Measurements from ENCODE around the gene HDAC4.

Gene HDAC4

GRCh38 chr2:239394346-239394945 lies 6.4 kb downstream of the HDAC4 start:
- Histone ChIP-seq H3K4me1 (ENCODE audit: low read length) (no peaks in the 10 kb centered on the region), H3K36me3 (replicated peaks; ENCODE audit: insufficient read depth, low read length) (no peaks in the 10 kb centered on the region), H3K9me2 (replicated peaks; ENCODE audit: insufficient read depth, low read length) (no peaks in the 10 kb centered on the region), H3K9ac (ENCODE audit: low read length) (no peak overlapping the region), H2AFZ (ENCODE audit: low read length) (no peak overlapping the region), H3F3A (ENCODE audit: insufficient read depth, low read length) (peaks cover 4% of the 10 kb centered on the region; the same call in 1 of the 2 replicates), H3K4me3 (ENCODE audit: low read length) (no peak overlapping the region), H4K20me1 (ENCODE audit: insufficient read depth, low read length) (no peaks in the 10 kb centered on the region), H3K4me2 (ENCODE audit: low read depth, low read length) (no peak overlapping the region), H3K79me2 (ENCODE audit: low read length) (peaks cover 95% of the 10 kb centered on the region), H3K27ac (ENCODE audit: low read length) (no peak overlapping the region), H3K27me3 (replicated peaks; ENCODE audit: insufficient read depth, low read length) (no peaks in the 10 kb centered on the region), H3K9me3 (replicated peaks; ENCODE audit: insufficient read depth, low read length) (no peaks in the 10 kb centered on the region)
- DNase-seq: no peak
- TF ChIP-seq CTCF (IDR thresholded peaks at IDR 0.05; ENCODE audit: low read length): no peak
- no peak for TF ChIP-seq EZH2phosphoT487 (IDR thresholded peaks at IDR 0.05; ENCODE audit: low read length)
- no peak for TF ChIP-seq EZH2 (optimal IDR thresholded peaks at IDR 0.05; ENCODE audit: low read depth, low read length)

- Histone ChIP-seq H3F3A (ENCODE audit: insufficient read depth, low read length) (no peaks in the 10 kb centered on the region), H3K27me3 (replicated peaks; ENCODE audit: insufficient read depth, low read length) (no peaks in the 10 kb centered on the region), H3K9me2 (replicated peaks; ENCODE audit: insufficient read depth, low read length) (no peaks in the 10 kb centered on the region), H3K4me3 (ENCODE audit: low read length) (no peak overlapping the region), H2AFZ (ENCODE audit: low read length) (no peak overlapping the region), H4K20me1 (ENCODE audit: insufficient read depth, low read length) (no peaks in the 10 kb centered on the region), H3K4me1 (ENCODE audit: low read length) (no peaks in the 10 kb centered on the region), H3K4me2 (ENCODE audit: low read depth, low read length) (no peak overlapping the region), H3K9me3 (replicated peaks; ENCODE audit: insufficient read depth, low read length) (no peaks in the 10 kb centered on the region), H3K27ac (ENCODE audit: low read length) (no peak overlapping the region), H3K79me2 (ENCODE audit: low read length) (peaks cover 90% of the 10 kb centered on the region), H3K36me3 (replicated peaks; ENCODE audit: insufficient read depth, low read length) (no peaks in the 10 kb centered on the region), H3K9ac (ENCODE audit: low read length) (no peak overlapping the region)
- TF ChIP-seq EZH2phosphoT487 (IDR thresholded peaks at IDR 0.05; ENCODE audit: low read length) (no peak), EZH2 (optimal IDR thresholded peaks at IDR 0.05; ENCODE audit: low read depth, low read length) (no peak), CTCF (IDR thresholded peaks at IDR 0.05; ENCODE audit: low read length) (no peak)
- DNase-seq: no peak
Measured at GRCh38 chr2:239393941-239394340, 6.9 kb downstream of the HDAC4 start.

GRCh38 chr2:239393388-239393940 lies 7.4 kb downstream of the HDAC4 start:
- Histone ChIP-seq H3K4me2 (ENCODE audit: low read depth, low read length) (no peak overlapping the region), H3K36me3 (replicated peaks; ENCODE audit: insufficient read depth, low read length) (no peaks in the 10 kb centered on the region), H3K9ac (ENCODE audit: low read length) (no peak overlapping the region), H3K27ac (ENCODE audit: low read length) (no peak overlapping the region), H3K4me1 (ENCODE audit: low read length) (no peaks in the 10 kb centered on the region), H3K9me3 (replicated peaks; ENCODE audit: insufficient read depth, low read length) (no peaks in the 10 kb centered on the region), H2AFZ (ENCODE audit: low read length) (no peak overlapping the region), H3K79me2 (ENCODE audit: low read length) (peaks cover 85% of the 10 kb centered on the region), H3K27me3 (replicated peaks; ENCODE audit: insufficient read depth, low read length) (no peaks in the 10 kb centered on the region), H3F3A (ENCODE audit: insufficient read depth, low read length) (no peaks in the 10 kb centered on the region), H3K9me2 (replicated peaks; ENCODE audit: insufficient read depth, low read length) (no peaks in the 10 kb centered on the region), H4K20me1 (ENCODE audit: insufficient read depth, low read length) (no peaks in the 10 kb centered on the region), H3K4me3 (ENCODE audit: low read length) (no peak overlapping the region)
- TF ChIP-seq CTCF (IDR thresholded peaks at IDR 0.05; ENCODE audit: low read length) (no peak), EZH2 (optimal IDR thresholded peaks at IDR 0.05; ENCODE audit: low read depth, low read length) (no peak), EZH2phosphoT487 (IDR thresholded peaks at IDR 0.05; ENCODE audit: low read length) (no peak)
- DNase-seq: no peak
